H1 (cell line): ENCODE measurements around the gene FRS2. TPM values are rescaled to one million over a fixed set of nuclear protein-coding genes. Genes with fewer than 3 reads are reported as not detected.

Source experiments
- CEBPB ChIP-seq: IDR thresholded peaks from 2 replicates; pipeline ENCODE4 v1.6.1; 2012; ENCODE audit warnings: low read depth, low read length
- EGR1 ChIP-seq: IDR thresholded peaks from 2 replicates; pipeline ENCODE4 v1.6.1; 2011; ENCODE audit warnings: low read depth, low read length, borderline replicate concordance
- KDM1A ChIP-seq: fragments of 200-600, 300-600 bp; sonication (generic); IDR thresholded peaks from 2 replicates; pipeline ENCODE4 v1.7.1; 2016; ENCODE audit warnings: mild to moderate bottlenecking, low read length, borderline replicate concordance
- polyA plus RNA-seq, 7 experiments: library from polyadenylated mRNA; depleted of rRNA in 3 of 7; stranded (reverse) in 5 of 7; unstranded in 2 of 7; fragments of >200 nt in 5 of 7; fragments of 200-250 nt in 2 of 7; gene quantifications; 1 replicate in 5 of 7; 2 replicates in 1 of 7; 4 replicates in 1 of 7; pipeline versions ENCODE4 v1.2.1 to v1.2.3, GENCODE V29; 2011 to 2013; ENCODE audit warnings: missing spikeins in 2 of 7, mixed read lengths in 2 of 7
- total RNA-seq: library from RNA; stranded (reverse); fragmentation: NEBNext Ultra II Directional; extraction: Animal tissue kit (Norgen Biotek cat#: 25700); gene quantifications from 2 replicates; pipeline ENCODE4 v1.2.1, GENCODE V29; 2021
- TF ChIP-seq, protein P1 (sequence below): fragments of 300-600 bp; sonication (generic); IDR thresholded peaks from 2 replicates; pipeline ENCODE4 v1.7.1; 2012; ENCODE audit warnings: low read length, moderate library complexity, mild to moderate bottlenecking, inconsistent platforms; ENCODE audit not compliant: insufficient replicate concordance
- TF ChIP-seq, protein P2 (sequence below): IDR thresholded peaks from 2 replicates; pipeline ENCODE4 v1.6.1; 2012; ENCODE audit warnings: low read length, inconsistent platforms

FRS2 gene
- total and polyA plus RNA-seq, 2 of the 8 experiments (the other 6 are each of a cell fraction or from before 2014, with no cell fraction given): 10.3 to 35.8 TPM

DNA sequence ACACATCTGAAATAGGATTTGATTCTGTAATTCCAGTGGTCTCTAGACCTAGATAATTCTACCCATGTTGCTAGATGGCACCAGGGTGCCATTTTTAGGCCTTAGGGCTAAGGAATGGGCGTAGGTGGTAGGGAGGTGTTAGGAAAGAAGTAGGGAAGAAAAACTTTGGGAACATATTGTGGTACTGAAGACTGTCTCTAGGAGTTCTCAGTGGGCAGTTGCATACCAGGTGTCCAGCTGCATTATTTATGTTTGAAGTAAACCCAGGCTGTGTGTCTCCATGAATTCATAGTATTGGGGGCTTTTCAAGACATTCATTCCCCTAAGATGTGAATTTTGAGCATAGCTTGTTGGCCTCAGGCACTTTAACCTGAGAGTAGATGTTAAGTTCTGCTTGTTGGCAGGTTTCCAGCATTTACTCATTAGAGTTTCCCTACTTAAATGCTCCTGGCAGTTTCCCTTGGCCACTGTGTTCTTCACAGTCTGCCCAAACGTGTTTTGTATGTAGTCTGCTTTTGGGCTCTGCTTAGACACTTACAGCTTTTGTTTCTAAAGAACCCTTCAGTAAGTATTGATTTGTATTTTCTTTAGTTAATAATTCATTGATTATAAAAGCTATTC lies 83.5 kb downstream of the FRS2 start (continued):
- TF ChIP-seq, protein P1, sequence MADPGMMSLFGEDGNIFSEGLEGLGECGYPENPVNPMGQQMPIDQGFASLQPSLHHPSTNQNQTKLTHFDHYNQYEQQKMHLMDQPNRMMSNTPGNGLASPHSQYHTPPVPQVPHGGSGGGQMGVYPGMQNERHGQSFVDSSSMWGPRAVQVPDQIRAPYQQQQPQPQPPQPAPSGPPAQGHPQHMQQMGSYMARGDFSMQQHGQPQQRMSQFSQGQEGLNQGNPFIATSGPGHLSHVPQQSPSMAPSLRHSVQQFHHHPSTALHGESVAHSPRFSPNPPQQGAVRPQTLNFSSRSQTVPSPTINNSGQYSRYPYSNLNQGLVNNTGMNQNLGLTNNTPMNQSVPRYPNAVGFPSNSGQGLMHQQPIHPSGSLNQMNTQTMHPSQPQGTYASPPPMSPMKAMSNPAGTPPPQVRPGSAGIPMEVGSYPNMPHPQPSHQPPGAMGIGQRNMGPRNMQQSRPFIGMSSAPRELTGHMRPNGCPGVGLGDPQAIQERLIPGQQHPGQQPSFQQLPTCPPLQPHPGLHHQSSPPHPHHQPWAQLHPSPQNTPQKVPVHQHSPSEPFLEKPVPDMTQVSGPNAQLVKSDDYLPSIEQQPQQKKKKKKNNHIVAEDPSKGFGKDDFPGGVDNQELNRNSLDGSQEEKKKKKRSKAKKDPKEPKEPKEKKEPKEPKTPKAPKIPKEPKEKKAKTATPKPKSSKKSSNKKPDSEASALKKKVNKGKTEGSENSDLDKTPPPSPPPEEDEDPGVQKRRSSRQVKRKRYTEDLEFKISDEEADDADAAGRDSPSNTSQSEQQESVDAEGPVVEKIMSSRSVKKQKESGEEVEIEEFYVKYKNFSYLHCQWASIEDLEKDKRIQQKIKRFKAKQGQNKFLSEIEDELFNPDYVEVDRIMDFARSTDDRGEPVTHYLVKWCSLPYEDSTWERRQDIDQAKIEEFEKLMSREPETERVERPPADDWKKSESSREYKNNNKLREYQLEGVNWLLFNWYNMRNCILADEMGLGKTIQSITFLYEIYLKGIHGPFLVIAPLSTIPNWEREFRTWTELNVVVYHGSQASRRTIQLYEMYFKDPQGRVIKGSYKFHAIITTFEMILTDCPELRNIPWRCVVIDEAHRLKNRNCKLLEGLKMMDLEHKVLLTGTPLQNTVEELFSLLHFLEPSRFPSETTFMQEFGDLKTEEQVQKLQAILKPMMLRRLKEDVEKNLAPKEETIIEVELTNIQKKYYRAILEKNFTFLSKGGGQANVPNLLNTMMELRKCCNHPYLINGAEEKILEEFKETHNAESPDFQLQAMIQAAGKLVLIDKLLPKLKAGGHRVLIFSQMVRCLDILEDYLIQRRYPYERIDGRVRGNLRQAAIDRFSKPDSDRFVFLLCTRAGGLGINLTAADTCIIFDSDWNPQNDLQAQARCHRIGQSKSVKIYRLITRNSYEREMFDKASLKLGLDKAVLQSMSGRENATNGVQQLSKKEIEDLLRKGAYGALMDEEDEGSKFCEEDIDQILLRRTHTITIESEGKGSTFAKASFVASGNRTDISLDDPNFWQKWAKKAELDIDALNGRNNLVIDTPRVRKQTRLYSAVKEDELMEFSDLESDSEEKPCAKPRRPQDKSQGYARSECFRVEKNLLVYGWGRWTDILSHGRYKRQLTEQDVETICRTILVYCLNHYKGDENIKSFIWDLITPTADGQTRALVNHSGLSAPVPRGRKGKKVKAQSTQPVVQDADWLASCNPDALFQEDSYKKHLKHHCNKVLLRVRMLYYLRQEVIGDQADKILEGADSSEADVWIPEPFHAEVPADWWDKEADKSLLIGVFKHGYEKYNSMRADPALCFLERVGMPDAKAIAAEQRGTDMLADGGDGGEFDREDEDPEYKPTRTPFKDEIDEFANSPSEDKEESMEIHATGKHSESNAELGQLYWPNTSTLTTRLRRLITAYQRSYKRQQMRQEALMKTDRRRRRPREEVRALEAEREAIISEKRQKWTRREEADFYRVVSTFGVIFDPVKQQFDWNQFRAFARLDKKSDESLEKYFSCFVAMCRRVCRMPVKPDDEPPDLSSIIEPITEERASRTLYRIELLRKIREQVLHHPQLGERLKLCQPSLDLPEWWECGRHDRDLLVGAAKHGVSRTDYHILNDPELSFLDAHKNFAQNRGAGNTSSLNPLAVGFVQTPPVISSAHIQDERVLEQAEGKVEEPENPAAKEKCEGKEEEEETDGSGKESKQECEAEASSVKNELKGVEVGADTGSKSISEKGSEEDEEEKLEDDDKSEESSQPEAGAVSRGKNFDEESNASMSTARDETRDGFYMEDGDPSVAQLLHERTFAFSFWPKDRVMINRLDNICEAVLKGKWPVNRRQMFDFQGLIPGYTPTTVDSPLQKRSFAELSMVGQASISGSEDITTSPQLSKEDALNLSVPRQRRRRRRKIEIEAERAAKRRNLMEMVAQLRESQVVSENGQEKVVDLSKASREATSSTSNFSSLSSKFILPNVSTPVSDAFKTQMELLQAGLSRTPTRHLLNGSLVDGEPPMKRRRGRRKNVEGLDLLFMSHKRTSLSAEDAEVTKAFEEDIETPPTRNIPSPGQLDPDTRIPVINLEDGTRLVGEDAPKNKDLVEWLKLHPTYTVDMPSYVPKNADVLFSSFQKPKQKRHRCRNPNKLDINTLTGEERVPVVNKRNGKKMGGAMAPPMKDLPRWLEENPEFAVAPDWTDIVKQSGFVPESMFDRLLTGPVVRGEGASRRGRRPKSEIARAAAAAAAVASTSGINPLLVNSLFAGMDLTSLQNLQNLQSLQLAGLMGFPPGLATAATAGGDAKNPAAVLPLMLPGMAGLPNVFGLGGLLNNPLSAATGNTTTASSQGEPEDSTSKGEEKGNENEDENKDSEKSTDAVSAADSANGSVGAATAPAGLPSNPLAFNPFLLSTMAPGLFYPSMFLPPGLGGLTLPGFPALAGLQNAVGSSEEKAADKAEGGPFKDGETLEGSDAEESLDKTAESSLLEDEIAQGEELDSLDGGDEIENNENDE: no peak
- TF ChIP-seq EGR1 (no peak), CEBPB (no peak), KDM1A (no peak)
- TF ChIP-seq, protein P2, sequence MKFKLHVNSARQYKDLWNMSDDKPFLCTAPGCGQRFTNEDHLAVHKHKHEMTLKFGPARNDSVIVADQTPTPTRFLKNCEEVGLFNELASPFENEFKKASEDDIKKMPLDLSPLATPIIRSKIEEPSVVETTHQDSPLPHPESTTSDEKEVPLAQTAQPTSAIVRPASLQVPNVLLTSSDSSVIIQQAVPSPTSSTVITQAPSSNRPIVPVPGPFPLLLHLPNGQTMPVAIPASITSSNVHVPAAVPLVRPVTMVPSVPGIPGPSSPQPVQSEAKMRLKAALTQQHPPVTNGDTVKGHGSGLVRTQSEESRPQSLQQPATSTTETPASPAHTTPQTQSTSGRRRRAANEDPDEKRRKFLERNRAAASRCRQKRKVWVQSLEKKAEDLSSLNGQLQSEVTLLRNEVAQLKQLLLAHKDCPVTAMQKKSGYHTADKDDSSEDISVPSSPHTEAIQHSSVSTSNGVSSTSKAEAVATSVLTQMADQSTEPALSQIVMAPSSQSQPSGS: no peak
